SK-N-MC (cell line): ENCODE measurements around the gene LAMA3.

Experiments used
- EZH2 ChIP-seq: fragments of 200-600 bp; sonication (generic); IDR thresholded peaks from one replicate; pipeline ENCODE4 v1.6.1; 2017; ENCODE audit warnings: antibody characterized with exemption
- POLR2AphosphoS5 ChIP-seq: IDR thresholded peaks from 2 replicates; pipeline ENCODE4 v1.6.1; 2012; ENCODE audit warnings: mild to moderate bottlenecking, low read depth, low read length, borderline replicate concordance

GRCh38 chr18:23887493-23887892, 198.2 kb downstream of the LAMA3 start:
- TF ChIP-seq POLR2AphosphoS5 = no peak
- no peak for TF ChIP-seq EZH2
